HG03103 (cell line): ENCODE measurements around the gene AMOTL1.
"Not testable (repeated sequence)": the region's sequence is repeated elsewhere in the genome, so short reads cannot be mapped to it uniquely, and the experiment has no call there.

Source experiments
- ATAC-seq: cut with Tn5 transposase; IDR thresholded peaks from one replicate; pipeline ENCODE4 v1.9.1; 2021; ENCODE audit warnings: low read depth; ENCODE audit not compliant: unreplicated experiment

Gene AMOTL1

GRCh38 chr11:94812724-94813720 lies 44.9 kb downstream of the AMOTL1 start:
- not testable (repeated sequence) for ATAC-seq

- ATAC-seq = no peak
Measured at GRCh38 chr11:94814272-94814976, 46.3 kb downstream of the AMOTL1 start.

- ATAC-seq = no peak
Measured at GRCh38 chr11:94815705-94816344, 47.7 kb downstream of the AMOTL1 start.

- ATAC-seq = no peak
Measured at GRCh38 chr11:94820480-94820879, 52.3 kb downstream of the AMOTL1 start.

- no peak for ATAC-seq
Measured at GRCh38 chr11:94821439-94821838, 53.3 kb downstream of the AMOTL1 start.

- no peak for ATAC-seq
Measured at GRCh38 chr11:94822080-94822479, 53.9 kb downstream of the AMOTL1 start.

GRCh38 chr11:94823102-94823732 lies 55.1 kb downstream of the AMOTL1 start:
- ATAC-seq = no peak

- ATAC-seq = no peak
Measured at GRCh38 chr11:94825031-94825430, 56.9 kb downstream of the AMOTL1 start.

- ATAC-seq = no peak
Measured at GRCh38 chr11:94825481-94825880, 57.3 kb downstream of the AMOTL1 start.

- no peak for ATAC-seq
Measured at GRCh38 chr11:94826415-94826814, 58.3 kb downstream of the AMOTL1 start.

GRCh38 chr11:94828088-94828487 lies 59.9 kb downstream of the AMOTL1 start:
- no peak for ATAC-seq

GRCh38 chr11:94830722-94831510 lies 62.8 kb downstream of the AMOTL1 start:
- no peak for ATAC-seq

- no peak for ATAC-seq
Measured at GRCh38 chr11:94831529-94831928, 63.4 kb downstream of the AMOTL1 start.

GRCh38 chr11:94832604-94833235 lies 64.6 kb downstream of the AMOTL1 start:
- ATAC-seq = no peak

- no peak for ATAC-seq
Measured at GRCh38 chr11:94834911-94835593, 66.9 kb downstream of the AMOTL1 start.

GRCh38 chr11:94835594-94835927 lies 67.4 kb downstream of the AMOTL1 start:
- ATAC-seq = no peak

- ATAC-seq = no peak
Measured at GRCh38 chr11:94837317-94837716, 69.2 kb downstream of the AMOTL1 start.

- ATAC-seq = no peak
Measured at GRCh38 chr11:94838027-94838731, 70.0 kb downstream of the AMOTL1 start.
